GM19240 (cell line): ENCODE measurements around the gene MAPKBP1.

Experiments
- DNase-seq: peaks from one replicate; pipeline ENCODE4 v3.0.0; 2011; ENCODE audit warnings: low spot score; ENCODE audit not compliant: insufficient read length

MAPKBP1 gene

DNA sequence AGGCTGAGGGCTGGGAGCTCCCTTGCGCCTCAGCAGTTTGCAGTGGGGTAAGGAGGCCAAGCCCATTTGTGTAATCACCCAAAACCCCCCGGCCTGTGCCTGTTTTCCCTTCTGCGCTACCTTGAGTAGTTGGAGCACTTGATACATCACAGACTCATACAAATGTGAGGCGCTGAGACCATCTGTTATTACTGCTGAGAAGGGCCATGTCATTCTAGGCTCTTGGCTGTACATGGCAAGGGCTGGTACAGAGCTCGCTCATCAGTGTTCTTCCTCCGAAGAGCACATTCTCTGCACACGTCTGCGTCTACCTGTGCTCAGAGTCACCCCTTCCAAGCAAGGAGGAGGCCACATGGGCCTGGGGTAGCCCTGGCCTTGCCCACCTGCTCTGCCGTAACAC is 73.7 kb downstream of the MAPKBP1 start:
- no peak for DNase-seq

DNA sequence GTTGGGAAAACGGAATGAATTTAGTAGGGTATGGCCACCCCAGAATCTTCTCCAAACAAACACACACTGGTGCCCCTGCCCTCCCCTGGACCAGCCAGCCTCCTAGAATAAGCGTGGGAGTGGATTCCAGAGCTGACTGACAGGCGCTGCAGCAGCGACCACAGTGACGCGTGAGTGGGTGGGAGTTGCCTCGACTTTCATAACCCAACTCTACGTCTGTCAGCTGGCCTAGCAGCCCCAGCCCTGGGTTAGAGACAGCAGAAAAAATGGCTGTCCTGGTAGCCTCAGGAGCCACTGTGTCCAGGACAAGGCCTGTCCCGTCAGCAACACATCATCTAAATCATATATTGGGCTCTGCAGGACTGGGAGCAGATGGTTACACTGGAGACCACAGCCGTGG is 74.3 kb downstream of the MAPKBP1 start:
- no peak for DNase-seq

DNA sequence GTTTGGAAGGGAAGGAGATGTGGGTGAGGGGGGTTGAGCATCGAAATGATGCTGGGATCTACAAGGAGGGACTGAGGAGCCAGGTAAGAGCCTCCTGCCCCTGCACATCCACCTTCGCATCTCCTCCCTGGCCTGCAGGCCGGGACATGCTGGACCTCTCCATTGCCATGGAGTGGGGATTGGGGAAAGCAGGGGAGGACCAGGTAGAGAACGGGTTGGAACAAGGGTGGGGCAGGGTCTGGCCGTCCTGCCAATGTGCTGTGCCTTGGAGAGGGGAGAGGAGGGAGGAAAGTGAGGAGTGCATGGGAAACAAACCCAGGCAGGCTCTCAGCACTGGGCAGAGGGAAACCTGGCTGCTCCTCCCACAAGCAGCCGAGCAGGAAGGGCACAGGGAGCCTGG is 74.9 kb downstream of the MAPKBP1 start:
- DNase-seq = no peak

DNA sequence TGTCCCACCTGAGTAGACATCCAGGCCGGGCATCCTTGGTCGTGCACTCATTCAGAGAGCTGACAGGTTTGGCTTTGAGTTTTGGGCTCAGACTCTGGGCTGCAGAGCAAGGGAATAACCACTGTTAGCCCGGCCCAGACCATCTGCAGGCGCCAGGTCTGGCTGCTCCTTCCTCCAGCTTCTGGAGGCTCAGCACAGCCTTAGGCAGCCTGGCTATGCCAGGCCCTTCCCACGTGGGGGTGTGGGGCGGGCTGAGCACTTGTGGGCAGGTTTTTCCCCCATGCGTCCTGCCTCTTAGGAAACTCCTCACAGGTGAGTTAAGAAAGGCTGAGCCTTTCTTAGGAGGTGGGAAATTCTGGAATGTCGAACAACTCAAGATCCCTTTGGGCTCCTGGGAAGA is 75.6 kb downstream of the MAPKBP1 start:
- no peak for DNase-seq

DNA sequence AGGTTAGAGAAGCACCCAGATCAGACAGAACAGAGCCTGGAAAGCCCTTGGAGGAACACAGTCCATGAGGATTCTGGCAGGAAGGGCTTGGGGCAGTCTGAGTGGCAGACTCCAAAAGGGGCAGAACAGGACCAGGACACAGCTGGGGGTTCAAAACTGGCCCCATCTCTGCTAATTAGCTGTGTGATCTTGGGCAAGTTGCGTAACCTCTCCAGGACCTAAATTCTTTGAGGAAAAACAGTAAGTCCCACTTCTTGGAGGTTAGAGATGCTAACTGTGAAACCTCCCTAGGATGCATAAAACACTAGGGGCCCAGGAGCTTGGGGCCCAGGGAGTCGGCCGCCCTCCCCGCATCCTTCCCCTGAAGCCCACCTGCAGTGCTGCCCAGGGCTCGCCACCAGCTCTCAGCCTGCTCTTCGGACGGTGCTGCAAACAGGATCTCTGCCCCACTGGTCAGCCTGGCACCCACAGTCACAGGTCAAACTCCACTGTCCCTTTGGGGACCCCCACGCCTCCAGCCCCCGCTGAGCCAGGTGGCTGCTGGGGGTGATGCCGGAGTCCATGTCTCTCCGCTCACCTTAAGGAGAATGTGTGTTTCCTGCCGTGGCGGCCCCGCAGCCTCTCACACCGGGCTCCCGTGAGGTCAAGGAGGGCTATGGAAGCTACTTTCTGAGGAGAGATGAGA is 76.3 kb downstream of the MAPKBP1 start:
- no peak for DNase-seq

DNA sequence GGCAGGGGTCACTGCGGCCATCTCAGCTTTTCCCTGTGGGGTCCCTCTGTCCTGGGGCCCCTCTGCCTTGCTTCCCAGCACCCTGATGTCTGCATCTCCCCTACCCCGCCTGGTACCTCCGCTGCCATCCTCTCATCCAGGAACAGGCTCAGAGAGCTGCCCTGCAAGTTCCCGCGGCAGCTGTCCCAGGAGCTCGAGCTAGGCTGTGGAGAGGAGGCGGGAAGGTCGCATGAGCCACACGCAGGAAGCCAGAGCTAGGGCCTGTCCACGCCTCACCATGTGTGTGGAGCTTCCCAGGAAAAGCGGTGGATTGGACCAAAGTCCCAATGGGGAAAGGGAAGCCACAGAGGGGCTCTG is 76.9 kb downstream of the MAPKBP1 start:
- no peak for DNase-seq

DNA sequence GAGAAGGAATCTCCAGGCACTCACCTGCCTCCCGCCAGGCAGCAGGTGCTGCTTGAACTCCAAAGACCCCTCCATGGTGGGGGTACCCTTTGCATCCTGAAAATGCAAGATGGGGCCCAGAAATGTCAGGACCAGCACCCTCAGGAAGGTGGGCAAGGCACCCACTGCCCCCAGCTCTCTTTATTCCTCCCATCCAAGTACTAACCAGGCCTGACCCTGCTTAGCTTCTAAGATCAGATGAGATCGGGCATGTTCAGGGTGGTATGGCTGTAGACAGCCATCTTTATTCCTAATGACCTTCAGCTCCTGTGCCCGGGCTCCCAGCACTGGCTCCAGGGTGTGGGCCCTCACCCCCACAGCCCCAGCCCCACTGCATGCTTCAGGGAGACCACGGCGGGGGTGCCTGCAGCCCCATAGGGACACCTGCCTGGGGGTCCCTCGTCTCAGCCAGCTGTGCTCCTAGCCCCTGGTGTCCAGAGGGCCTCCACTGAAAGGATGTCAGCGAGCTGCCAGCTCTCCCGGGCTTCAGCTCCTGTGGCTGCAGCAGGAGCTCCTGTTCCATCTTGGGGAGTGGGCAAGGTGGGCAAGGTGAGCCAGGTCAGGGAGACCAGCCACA is 77.6 kb downstream of the MAPKBP1 start:
- DNase-seq = no peak

DNA sequence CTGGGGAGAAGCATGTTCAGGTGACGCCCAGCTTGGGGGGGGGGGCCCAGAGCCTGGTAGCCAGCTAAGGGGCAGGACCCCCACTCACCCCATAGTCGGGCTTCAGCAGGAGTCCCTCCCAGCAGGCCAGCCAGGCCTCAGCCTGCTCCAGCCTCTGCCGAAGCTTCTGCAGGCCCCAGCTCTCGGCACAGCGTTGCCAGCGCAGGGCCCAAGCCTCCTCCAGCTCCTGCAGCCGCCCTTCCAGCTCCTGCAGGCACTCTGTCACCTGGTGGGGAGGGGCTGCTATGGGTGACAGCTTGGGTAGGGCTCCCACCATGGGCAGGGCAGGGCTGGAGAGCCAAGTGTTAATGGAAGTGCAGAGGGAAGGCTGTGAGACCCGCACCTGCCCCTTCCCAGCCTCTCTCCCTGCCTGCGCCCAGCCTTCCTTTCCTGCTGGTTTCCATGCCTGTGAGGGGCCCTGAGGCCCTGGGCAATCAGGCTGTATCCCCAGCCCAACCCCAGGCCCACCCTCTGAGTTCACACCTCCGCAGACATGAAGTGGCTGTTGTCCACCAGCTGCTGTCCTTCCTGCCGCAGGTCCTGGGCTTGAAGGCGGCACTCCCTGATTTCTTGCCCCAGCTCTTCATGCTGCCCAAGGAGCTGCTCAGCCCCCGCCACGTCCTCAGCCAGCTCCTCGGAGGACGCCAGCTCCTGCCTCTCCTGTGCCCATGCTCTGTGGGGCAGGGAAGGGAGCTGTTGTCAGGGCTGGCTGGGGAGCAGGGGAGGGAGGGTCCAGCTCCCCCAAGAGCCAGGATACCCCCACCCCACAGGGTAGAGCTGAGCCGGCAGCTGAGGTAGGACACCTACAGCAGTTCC is 78.7 kb downstream of the MAPKBP1 start:
- no peak for DNase-seq

DNA sequence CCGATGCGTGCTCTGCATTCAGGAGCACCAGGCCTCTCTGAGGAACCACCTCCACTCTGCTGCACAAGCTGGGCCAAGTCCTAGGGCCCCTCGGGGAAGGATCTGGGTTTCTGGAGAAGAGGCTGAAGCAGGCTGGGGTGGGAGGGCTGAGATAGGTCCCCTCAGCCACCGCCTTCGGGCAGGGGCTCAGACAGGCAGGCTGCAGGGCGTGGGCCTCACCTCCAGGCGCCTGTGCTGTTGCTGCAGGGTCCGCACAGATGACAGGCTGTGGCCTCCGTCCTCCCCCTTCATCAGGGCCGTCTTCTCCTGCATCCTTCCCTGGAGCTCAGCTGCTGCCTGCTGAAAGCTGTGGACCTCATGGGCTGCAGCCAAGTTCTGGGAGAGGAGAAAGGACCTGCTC is 79.5 kb downstream of the MAPKBP1 start:
- DNase-seq = no peak

DNA sequence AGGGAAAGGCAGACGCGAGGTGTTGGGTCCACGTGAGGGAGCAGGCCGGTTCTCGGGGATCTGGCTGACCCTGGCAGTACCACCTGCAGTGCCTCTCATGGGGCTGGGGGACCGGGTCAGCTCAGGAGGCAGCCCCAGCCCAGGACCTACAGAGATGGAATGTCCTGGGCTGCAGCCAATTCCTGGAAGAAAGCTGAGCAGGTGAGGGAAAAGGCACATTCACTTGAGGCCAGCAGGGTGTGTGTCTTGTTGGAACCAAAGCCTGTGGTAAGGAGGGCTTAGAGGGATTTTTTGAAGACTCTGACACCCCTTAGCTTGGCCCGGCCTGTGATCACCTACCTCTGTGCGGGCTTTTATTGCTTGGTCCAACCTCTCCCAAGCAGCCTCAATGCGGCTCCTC is 80.2 kb downstream of the MAPKBP1 start:
- no peak for DNase-seq

DNA sequence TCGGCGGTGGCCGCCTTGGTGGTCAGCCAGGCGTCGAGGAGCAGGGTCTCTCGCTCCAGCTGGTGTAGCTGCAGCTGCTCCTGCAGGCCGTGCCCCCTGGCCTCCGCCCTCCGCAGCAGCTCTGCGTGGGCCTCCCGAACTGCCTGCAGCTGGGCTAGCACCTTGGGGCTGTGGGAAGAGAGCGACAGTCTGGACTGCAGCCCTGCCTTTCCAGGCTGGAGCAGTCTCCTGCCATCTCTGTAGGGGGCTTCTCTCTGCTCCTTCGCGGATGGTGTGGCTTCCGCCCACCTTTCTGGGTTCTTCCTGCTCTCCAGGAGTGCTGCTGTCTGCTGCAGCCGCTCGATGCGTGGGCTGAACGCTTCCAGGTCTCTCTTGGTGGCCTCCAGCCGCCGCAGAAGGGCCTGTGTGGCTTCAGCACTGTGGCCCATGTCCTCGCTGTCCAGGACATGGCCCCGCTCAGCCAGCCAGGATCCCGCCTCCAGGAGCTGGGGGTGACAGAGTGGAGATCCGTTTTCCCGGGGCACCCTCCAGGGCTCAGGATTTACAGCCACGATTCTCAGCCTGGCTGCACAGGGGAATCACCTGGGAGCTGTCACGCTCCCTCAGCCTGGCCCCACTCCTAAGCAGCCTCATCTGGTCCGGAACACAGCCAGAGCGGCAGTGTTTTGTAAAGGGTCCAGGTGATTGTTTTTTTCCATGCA is 81.1 kb downstream of the MAPKBP1 start:
- DNase-seq = no peak

DNA sequence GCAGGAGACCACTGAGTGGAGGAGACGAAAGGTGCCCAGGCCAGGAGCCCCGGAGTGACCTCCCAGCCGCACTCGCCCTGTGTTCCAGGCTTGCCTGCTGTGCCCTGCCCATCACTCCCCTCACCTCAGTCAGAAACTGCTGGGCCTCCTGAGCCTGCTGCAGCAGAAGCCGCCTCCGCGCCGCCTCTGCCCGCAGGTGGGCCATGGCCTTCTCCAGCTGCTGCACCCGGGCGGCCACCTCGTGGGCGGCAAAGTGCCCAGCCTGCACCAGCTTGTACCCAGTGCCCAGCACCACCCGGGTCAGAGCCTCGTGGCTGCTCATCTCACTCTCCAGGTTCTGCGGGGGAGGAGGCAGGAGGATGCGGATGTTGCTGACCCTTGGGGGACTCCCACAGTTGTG is 82.0 kb downstream of the MAPKBP1 start:
- no peak for DNase-seq

DNA sequence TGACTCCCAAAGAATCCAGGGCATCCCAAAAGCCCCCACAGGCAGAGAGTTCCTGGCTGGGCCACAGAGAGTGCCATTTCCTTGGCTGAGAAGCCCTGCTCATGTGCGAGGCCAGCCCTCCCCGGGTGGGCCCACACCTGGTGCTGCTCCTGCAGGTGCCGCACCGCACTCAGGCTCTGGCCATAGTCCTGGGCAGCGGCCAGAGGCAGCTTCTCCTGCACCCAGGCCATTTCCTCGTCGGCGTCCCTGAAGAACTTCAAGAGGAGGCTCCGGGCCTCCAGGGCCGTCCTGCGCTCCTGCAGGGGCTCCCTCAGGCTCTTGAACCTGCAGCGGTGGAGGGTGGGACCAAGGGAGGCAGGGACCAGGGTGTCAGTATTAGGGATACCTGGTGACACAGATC is 82.4 kb downstream of the MAPKBP1 start:
- no peak for DNase-seq

DNA sequence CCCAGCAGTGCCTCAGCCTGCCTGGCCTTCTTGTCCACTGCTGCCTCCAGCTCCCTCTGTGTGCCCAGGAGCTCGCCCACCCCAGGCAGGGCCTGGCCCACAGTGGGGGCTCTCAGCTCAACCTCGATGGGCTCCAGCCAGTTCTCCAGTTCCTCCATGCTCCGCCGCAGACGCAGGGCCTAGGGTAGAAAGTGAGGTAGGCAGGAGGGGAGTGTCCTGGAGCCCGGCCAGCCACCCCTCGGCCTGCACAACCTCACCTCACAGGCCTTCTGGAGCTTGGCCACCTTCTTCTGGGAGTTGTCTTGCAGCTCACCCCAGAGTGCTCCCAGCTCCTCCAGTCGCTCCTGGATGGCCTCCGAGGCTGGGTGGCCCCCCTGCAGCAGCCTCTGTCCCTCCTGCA is 83.0 kb downstream of the MAPKBP1 start:
- no peak for DNase-seq

DNA sequence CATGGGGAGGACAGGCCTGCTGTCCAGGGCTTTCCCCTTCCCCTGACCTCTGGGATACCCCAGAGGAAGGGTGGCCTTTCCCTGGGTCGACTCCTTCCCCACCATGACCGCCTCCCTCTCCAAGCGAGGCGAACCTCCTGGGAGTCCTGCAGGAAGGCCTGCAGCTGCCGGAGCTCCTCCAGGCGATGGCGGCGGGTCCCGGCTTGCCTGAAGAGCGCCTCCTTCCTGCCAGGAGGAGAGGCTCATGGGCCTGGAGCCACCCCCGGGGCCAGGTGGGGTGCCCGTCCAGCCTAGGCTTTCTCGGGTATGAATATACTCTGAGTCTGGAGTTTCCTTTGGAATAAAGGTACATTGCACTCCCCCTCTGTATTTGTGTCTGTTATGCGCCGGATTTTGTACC is 84.5 kb downstream of the MAPKBP1 start:
- DNase-seq = no peak

DNA sequence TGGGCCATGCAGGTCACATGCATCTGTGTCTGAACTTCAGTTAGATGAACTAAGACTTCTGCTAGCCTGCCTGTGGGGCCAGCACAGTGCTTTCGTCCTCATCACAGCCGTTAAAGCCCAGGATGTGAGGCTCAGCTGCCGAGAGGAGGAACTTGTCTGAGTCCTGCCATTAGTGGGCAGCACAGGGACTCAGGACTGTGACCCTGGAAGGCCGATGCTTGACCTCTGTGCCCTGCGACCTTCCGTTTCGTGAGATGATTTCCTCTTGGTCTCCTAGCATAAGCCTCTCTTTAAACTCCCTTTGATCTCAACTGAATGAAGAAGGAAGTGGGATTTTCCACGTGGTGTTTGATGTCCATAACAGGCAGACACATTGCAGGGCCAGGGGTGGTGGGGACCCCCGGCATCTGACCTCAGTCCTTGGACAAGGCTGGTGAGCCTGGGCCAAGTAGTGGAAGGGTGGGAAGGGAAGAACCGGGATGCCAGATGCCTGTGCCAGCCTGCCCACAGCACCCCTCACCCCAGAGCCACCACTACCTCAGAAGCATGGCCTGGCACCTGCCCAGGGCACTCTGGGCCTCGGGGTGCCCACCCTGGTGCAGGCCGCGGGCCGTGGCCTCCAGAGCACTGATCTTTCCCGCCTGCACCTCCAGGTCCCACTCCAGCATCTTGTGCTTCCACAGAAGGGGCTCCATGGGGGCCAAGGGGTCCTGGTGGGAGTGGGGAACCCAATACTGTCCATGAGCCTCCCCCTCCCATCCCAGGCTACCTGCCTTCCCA is 86.0 kb downstream of the MAPKBP1 start:
- DNase-seq = no peak

DNA sequence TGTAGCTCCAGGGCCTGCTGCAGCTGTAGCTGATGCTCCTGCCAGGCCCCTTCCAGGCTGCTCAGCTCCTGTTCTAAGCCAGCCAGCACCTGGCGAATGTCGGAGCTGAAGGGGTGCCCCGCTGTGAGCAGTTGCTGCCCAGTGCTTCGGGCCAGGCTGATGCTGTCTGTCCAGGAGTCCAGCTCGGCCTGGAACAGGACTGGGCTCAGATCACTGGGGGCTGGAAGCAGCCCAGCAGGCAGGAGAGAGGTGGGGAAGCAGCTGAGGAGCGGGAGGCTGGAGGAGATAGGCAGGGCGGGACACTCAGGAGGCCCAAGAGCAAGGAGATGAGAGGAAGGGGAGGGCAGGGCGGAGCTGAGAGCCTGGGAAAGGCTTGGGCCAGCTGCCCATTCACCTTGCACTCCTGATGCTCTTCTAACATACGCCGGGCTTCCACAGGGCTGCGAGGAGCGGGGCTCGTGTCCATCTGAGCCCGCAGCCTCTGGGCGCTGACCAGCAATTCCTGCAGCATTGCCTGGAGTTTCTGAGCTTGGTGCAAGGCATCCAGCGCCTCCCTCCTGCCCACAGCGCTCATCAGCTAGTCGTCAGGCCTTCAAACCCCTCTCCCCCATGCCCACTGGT is 87.6 kb downstream of the MAPKBP1 start:
- no peak for DNase-seq

DNA sequence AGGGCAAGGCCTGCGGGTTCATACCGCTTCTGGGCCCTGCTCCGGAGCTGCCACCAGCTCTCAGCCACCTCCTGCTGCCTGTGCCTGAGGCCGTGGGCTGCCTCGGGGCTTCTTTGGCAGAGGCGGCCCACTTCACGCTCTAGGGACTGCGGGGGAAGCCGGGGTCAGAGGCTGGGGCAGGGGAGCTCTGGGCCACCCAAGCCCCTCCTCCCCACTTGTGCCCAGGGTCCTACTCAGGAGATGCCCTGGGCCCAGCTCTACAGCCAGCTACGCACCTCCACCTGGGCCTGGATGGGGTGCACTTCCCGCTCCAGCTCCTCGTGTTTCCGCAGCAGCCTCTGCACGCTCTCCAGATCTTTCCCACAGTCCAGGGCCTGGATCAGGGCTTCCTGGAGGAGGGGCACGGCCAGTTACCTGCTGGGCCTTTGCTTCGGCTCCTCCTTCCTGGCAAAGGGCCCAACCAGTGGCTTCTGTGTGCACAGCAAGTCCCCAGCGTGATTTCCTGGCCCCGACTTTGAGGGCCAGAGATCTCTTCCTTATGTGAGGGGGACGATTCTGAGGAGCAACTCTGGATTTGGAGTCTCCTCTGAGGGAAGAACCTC is 88.3 kb downstream of the MAPKBP1 start:
- no peak for DNase-seq

DNA sequence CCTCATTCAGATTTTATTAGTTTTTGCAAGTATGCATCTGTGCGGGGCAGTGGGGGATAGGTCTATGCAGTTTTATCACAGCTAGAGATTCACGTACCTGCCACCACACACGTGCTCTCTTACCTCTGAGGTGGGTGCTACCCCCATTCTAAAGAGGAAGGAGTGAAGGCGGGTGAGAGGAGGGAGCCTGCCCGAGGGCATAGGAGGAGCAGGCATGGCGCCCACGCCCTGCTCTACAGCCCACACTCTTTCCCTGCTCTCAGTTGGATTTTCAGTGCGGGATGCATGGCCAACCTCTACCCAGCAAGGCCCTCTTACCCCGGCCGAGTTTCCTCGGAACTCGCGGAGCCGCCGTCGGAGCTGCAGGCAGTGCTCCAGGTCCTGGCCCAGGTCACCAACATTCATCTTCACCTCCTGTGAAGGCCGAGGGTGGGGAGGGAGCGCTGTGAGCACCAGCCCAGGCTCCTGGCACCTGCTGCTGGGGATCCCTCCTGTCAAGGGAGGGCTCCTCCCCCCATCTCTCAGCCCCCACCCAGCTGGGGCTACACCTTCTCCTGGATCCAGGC is 91.3 kb downstream of the MAPKBP1 start:
- DNase-seq = no peak

DNA sequence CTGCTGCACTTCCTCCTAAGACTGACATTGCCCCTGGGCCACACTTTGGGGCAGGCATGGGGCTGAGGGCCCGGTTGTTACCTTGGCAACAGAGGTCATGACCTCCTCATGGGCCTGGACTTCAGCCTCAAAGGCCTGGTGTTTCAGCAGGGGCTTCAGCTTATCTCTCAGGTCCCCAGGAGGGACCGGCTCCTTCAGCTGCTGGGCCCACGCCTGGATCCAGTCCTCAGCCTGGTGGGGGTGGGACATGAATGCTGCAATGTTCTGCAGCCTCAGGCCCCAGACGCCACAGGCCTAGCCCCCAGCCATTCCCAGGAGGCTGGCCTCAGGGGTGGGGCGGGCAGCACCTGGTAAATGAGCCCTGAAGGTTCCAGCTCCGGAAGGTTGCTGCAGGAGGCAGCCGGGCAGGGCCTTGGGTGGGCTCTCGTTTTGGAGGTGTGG is 92.0 kb downstream of the MAPKBP1 start:
- DNase-seq = no peak
